ENCODE measurements around the gene CSNK1A1. TPM values are rescaled to one million over a fixed set of nuclear protein-coding genes. Genes with fewer than 3 reads are reported as not detected.

The CSNK1A1 gene
- total RNA-seq, 1 donor from 2014 or later = 176 TPM

DNA sequence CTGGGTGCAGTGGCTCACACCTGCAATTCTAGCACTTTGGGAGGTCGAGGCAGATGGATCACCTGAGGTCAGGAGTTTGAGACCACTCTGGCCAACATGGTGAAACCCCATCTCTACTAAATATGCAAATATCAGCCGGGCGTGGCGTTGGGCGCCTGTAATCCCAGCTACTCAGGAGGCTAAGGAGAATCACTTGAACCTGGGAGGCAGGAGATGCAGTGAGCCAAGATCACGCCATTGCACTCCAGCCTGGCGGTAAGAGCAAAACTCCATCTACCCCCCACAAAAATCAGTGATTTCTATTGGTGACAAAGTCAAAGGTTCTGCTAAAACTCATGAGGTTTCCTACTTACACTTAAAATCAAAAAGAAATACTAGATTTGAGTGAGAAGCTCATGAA is 18.8 kb downstream of the CSNK1A1 start:
- TF ChIP-seq, protein P1, sequence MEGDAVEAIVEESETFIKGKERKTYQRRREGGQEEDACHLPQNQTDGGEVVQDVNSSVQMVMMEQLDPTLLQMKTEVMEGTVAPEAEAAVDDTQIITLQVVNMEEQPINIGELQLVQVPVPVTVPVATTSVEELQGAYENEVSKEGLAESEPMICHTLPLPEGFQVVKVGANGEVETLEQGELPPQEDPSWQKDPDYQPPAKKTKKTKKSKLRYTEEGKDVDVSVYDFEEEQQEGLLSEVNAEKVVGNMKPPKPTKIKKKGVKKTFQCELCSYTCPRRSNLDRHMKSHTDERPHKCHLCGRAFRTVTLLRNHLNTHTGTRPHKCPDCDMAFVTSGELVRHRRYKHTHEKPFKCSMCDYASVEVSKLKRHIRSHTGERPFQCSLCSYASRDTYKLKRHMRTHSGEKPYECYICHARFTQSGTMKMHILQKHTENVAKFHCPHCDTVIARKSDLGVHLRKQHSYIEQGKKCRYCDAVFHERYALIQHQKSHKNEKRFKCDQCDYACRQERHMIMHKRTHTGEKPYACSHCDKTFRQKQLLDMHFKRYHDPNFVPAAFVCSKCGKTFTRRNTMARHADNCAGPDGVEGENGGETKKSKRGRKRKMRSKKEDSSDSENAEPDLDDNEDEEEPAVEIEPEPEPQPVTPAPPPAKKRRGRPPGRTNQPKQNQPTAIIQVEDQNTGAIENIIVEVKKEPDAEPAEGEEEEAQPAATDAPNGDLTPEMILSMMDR (conservative IDR thresholded peaks at IDR 0.05; ENCODE audit: low read depth, low read length) = no peak
- DNase-seq (ENCODE audit: low read depth) = no peak
- H3K4me3 ChIP-seq (ENCODE audit: low read depth, low read length) = no peak overlapping the region

DNA sequence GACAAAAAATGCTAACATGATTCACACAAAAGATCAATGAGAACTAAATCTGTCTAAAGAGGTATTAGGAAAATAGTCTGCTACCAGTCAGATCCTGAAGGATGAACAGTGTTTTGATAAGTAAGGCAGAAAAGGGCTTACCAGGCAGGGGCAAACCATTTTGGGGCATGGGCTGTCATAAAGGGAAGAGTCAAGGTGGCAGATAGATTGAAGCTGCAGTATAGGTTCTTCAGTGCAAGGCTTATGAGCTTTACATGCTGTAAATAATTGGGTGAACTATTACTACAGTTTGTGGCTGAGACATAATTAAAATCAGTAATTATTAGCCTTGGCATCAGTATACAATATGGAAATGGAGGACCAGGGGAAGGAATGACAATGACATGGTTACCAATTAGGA is 21.8 kb downstream of the CSNK1A1 start:
- TF ChIP-seq, protein P1 (conservative IDR thresholded peaks at IDR 0.05; ENCODE audit: low read depth, low read length) = no peak
- no peak overlapping the region for H3K4me3 ChIP-seq (ENCODE audit: low read depth, low read length)
- DNase-seq (ENCODE audit: low read depth) = no peak

DNA sequence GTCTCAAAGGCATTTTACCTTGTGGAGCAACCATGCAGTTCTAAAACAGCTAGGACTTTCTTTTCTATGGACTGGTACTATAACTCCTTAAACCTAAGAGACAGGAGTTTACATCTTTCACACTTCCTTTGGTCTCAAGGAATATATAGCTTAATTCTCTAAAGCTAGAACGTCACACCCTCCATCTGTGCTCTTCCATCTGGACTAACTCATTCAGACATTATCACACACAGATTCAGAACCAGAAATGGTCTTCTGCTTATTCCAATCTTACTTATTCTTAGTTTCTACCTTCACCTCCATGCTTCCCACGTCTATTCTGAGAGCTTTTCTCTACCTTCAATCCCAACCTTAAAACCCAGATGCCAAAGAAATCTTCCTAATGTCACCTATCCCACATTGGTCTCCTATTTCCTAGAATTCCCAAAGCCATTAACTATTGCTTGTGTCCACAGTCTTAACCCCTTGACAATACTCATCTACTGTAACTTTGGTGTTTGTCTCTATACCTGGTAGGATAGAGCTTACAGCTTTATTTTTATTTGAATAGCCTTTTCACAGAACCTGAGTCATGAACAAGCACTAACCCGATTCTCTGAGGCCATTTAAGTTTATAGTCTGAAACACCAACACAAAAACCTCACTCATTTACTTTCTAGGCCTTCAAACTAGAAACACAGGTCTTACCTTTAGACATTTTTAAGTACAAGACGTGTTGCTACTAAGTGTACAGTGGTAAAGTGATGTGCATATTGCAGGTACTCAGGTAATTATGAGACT is 22.8 kb downstream of the CSNK1A1 start:
- no peak for DNase-seq (ENCODE audit: low read depth)
- TF ChIP-seq, protein P1 (conservative IDR thresholded peaks at IDR 0.05; ENCODE audit: low read depth, low read length) = no peak
- H3K4me3 ChIP-seq (ENCODE audit: low read depth, low read length) = no peak overlapping the region

DNA sequence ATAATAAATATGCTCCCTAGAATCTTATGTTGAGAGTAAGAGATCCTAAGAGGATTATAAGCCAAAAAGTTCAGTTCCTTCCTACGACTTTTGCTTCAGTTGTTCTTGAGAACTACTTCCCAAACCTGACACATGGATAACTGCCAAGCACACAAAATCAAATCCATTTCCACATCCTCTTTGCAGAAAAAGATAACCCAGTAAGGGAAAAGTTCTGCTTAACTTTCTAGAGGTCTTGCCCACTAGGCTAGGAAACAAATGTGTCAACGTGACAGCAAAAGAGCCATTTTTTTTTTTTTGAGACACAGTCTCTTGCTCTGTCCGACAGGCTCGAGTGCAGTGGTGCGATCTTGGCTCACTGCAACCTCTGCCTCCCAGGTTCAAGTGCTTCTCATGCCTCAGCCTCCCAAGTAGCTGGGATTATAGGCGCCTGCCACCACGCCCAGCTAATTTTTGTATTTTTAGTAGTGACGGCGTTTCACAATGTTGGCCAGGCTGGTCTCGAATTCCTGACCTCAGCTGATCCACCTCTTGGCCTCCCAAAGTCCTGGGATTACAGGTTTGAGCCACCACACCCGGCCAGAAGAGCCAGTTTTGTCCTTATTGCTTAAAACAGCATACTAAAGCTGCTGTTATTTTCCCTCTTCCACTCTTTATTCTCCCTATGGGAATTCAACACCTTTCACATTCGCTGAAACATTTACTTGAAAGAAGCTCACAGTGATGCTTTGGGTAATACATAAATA is 24.2 kb downstream of the CSNK1A1 start:
- H3K4me3 ChIP-seq (ENCODE audit: low read depth, low read length) = no peak overlapping the region
- TF ChIP-seq, protein P1 (conservative IDR thresholded peaks at IDR 0.05; ENCODE audit: low read depth, low read length) = no peak
- DNase-seq (ENCODE audit: low read depth) = no peak

DNA sequence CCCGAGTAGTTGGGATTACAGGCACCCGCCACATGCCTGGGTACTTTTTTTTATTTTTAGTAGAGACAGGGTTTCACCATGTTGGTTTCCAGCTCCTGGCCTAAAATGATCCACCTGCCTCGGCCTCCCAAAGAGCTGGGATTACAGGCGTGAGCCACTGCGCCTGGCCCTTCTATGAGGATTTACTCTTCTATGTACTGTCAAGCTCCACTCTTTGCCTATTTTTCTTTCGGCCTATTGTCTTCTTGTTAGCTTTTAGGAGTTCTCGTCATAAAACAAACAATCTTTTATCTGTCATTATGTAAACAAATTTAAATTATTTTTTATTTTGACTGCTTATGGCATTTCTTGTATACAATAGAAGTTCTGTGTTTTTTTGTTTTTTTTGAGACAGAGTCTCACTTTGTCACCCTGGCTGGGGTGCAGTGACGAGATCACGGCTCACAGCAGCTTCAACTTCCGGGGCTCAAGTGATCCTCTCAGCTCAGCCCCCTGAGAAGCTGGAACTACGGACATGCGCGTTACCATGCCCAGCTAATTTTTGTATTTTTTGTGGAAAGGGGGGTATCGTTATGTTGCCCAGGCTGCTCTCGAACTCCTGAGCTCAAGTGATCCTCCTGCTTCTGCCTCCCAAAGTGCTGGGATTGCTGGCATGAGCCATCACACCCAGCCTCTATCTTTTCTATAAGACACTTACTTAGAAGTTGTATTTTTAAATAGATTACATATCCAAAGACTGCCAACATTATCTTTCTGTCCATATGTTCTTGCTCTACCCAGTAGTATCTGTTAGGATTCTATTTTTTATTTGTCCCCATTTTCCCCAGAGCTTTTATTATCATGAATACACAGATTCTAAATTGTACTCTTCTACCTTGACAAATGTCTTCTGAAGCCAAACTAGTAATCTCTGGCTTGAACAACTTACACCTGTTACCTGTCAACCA is 29.2 kb downstream of the CSNK1A1 start:
- H3K4me3 ChIP-seq (ENCODE audit: low read depth, low read length) = no peak overlapping the region
- no peak for DNase-seq (ENCODE audit: low read depth)
- TF ChIP-seq, protein P1 (conservative IDR thresholded peaks at IDR 0.05; ENCODE audit: low read depth, low read length) = no peak

DNA sequence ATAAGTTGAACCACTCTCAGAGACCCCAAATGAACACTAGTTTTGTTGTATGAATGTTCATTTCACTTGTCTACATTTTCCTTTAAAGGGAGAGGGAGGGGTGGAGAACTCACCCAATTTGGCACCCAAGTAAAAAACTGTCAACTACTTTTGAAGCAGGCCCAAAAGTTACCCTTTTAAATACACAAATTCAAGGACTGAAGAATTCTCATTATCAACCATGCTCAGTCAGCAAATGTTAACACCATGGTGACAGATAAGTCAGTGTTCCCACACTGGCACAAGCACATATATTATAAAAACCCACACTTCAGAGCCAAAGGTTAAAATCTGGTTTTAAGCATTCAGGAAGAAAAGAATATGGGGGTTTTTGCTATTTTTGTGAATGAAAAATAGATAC is 31.6 kb downstream of the CSNK1A1 start:
- no peak overlapping the region for H3K4me3 ChIP-seq (ENCODE audit: low read depth, low read length)
- DNase-seq (ENCODE audit: low read depth) = no peak
- TF ChIP-seq, protein P1 (conservative IDR thresholded peaks at IDR 0.05; ENCODE audit: low read depth, low read length) = no peak
